IPS DF 6.9 (cell line): Measurements from ENCODE around the gene GPC2.

Experiments used
- DNase-seq: peaks from one replicate; pipeline ENCODE4 v3.0.0-alpha.2; 2013; ENCODE audit warnings: low read depth, low spot score
- H3K27ac ChIP-seq: one replicate; pipeline ENCODE4 v1.5.1; 2013; ENCODE audit warnings: low read length, control low read depth
- H3K27me3 ChIP-seq: 2 replicates; pipeline ENCODE4 v1.6.1; 2013; ENCODE audit warnings: mild to moderate bottlenecking, low read length; ENCODE audit not compliant: control insufficient read depth, insufficient read depth
- H3K36me3 ChIP-seq: 2 replicates; pipeline ENCODE4 v1.6.1; 2013; ENCODE audit warnings: low read length; ENCODE audit not compliant: control insufficient read depth, insufficient read depth
- H3K4me1 ChIP-seq: 2 replicates; pipeline ENCODE4 v1.6.1; 2013; ENCODE audit warnings: low read length; ENCODE audit not compliant: control insufficient read depth, insufficient read depth
- H3K4me3 ChIP-seq: 2 replicates; pipeline ENCODE4 v1.5.1; 2013; ENCODE audit warnings: mild to moderate bottlenecking, low read length
- H3K9me3 ChIP-seq: 2 replicates; pipeline ENCODE4 v1.6.1; 2013; ENCODE audit warnings: low read length, inconsistent platforms; ENCODE audit not compliant: control insufficient read depth, insufficient read depth
- WGBS: extraction: QIAGEN DNeasy Blood & Tissue Kit; methylation state at CpG from one replicate; pipeline ENCODE4 v1.1.7; 2013; ENCODE audit warnings: mixed read lengths, missing lambda C conversion rate; ENCODE audit not compliant: insufficient read length, insufficient coverage; 5-methylcytosine and 5-hydroxymethylcytosine counted together

The GPC2 gene

GRCh38 chr7:100119970-100120732, 57.0 kb downstream of the GPC2 start:
- Histone ChIP-seq H3K9me3 (no peaks in the 10 kb centered on the region), H3K4me1 (no peaks in the 10 kb centered on the region), H3K27me3 (no peaks in the 10 kb centered on the region), H3K27ac (no peak overlapping the region), H3K4me3 (peak overlapping the region; percentile 69; the same call in 1 of the 2 replicates), H3K36me3 (no peaks in the 10 kb centered on the region)
- no CpG with 5 or more reads among the region's 19 CpGs for whole genome bisulfite sequencing
- DNase-seq: no peak
